BLaER1 treated with 17β-estradiol and CSF1 and Interleukin-3, amounts not matched to agents 10 nM and 100 nM (cell line): Measurements from ENCODE around the gene ARRB1.

Experiments used
- H3K27ac ChIP-seq, 11 experiments: shearing (Covaris generic); formaldehyde crosslinking; 2 replicates each; pipeline ENCODE4 v1.8.1; 2022
- H3K27me3 ChIP-seq, 11 experiments: shearing (Covaris generic); formaldehyde crosslinking; 2 replicates each; pipeline ENCODE4 v1.8.1; 2022
- H3K36me3 ChIP-seq, 11 experiments: shearing (Covaris generic); formaldehyde crosslinking; 2 replicates each; pipeline ENCODE4 v1.8.1; 2022
- H3K4me1 ChIP-seq, 10 experiments: shearing (Covaris generic); formaldehyde crosslinking; 2 replicates each; pipeline ENCODE4 v1.8.1; 2022
- H3K4me2 ChIP-seq, 11 experiments: shearing (Covaris generic); formaldehyde crosslinking; 2 replicates each; pipeline ENCODE4 v1.8.1; 2022
- H3K4me3 ChIP-seq, 10 experiments: shearing (Covaris generic); formaldehyde crosslinking; 2 replicates each; pipeline ENCODE4 v1.8.1; 2022
- H3K9ac ChIP-seq, 11 experiments: shearing (Covaris generic); formaldehyde crosslinking; 2 replicates each; pipeline ENCODE4 v1.8.1; 2022
- H3K9me3 ChIP-seq, 11 experiments: shearing (Covaris generic); formaldehyde crosslinking; replicated peaks in 1 of 11; 2 replicates each; pipeline ENCODE4 v1.8.1; 2022
- H4K20me1 ChIP-seq, 11 experiments: shearing (Covaris generic); formaldehyde crosslinking; 2 replicates each; pipeline ENCODE4 v1.8.1; 2022
- Cebpa-rat ChIP-seq, 11 experiments: shearing (Covaris generic); IDR thresholded peaks; 2 replicates each; pipeline ENCODE4 v1.8.1; 2022

Gene ARRB1

DNA sequence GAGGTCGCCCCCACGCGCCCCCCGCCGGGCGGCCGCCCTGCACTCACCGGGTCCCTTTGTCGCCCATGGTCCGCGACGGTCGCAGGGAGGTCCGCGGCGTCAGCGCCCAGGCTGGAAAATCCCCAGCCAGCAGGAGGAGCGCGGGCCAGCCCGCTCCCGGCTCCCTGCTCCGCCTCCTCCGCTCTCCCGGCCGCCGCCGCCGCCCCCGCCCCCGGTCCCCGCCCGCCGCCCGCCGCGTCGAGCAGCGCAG lies at the start of gene ARRB1:
Gene ARRB1, minus strand, starts transcription at position 121 of the 250 bp plus-strand sequence. Its CDS starts 54 bp downstream, at position 67.
- TF ChIP-seq Cebpa-rat (IDR thresholded peaks at IDR 0.05): no peak
- H4K20me1 ChIP-seq: peaks cover 0 to 33% (median 18%) of the 10 kb centered on the region in 11 experiments; a peak in 12 of 22 replicates
- H3K4me1 ChIP-seq: peaks cover 58 to 67% (median 64%) of the 10 kb centered on the region in 10 experiments
- H3K36me3 ChIP-seq: peaks cover 0 to 28% (median 14%) of the 10 kb centered on the region in 11 experiments; a peak in 10 of 22 replicates
- H3K9ac ChIP-seq: peak within 1 kb of the TSS; percentile 88 to 93 (median 90)
- peak within 1 kb of the TSS; percentile 94 to 100 (median 97) for H3K4me2 ChIP-seq
- H3K27me3 ChIP-seq: no peaks in the 10 kb centered on the region
- peak within 1 kb of the TSS; percentile 79 to 97 (median 90) for H3K27ac ChIP-seq
- H3K9me3 ChIP-seq: no peaks in the 10 kb centered on the region
- peak within 1 kb of the TSS; percentile 74 to 95 (median 82) for H3K4me3 ChIP-seq

GRCh38 chr11:75400146-75400865 lies 48.8 kb upstream of the ARRB1 start:
- Histone ChIP-seq H3K36me3 (peaks cover 49 to 53% (median 52%) of the 10 kb centered on the region in 11 experiments), H4K20me1 (peaks cover 52 to 59% (median 56%) of the 10 kb centered on the region in 11 experiments), H3K4me3 (peak overlapping the region; percentile 83 to 94 (median 86)), H3K4me2 (peak overlapping the region; percentile 87 to 98 (median 97)), H3K9me3 (no peaks in the 10 kb centered on the region), H3K27ac (peak overlapping the region; percentile 91 to 98 (median 95)), H3K4me1 (peaks cover 56 to 71% (median 66%) of the 10 kb centered on the region in 10 experiments), H3K9ac (peak overlapping the region; percentile 88 to 99 (median 96)), H3K27me3 (no peaks in the 10 kb centered on the region)
- no peak for TF ChIP-seq Cebpa-rat (IDR thresholded peaks at IDR 0.05)

DNA sequence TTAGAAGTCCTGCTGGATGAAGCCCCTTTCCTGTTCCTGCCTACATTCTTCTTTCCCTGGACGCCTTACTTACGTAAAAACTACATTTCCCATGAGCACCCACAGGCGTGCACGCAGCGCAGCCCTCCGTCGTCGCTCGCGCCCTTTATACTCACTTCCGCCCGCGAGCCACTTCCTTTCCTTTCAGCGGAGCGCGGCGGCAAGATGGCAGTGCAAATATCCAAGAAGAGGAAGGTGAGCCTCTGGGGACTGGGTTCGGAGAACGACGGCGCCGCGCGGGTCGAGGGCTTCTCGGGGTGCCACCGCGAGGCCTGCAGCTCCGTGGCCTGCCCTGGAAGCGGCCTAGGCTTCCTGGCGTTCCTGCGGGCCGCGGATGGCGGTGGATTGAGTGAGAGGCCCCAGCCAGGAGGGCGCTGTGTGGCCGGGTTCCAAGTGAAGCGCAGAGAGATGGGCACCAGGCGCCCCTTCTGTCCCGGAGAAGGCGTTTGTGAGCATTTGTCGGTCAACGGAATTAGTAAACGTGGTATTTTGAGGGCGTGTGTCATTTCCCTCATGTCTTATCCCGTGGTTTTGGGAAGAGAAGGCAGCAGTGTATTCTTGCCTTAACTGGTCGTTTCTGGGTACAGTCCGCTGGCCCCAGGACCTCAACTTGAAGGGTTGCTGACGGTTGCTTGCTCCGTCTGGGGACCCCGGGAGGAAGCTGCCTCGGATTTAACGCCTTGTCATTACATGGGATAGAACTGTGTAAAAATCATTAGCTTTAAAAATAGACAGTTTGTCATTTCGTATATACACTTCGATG lies 48.1 kb upstream of the ARRB1 start, which contains the start of gene RPS3:
Gene RPS3, plus strand, starts transcription at position 175 of the 802 bp plus-strand sequence. Its CDS starts 30 bp downstream, at position 205.
- Histone ChIP-seq H3K36me3 (peaks cover 41 to 46% (median 44%) of the 10 kb centered on the region in 11 experiments), H3K27ac (peak within 1 kb of the TSS; percentile 91 to 98 (median 95)), H3K4me2 (peak within 1 kb of the TSS; percentile 87 to 98 (median 97)), H3K4me1 (peaks cover 50 to 73% (median 69%) of the 10 kb centered on the region in 10 experiments), H4K20me1 (peaks cover 44 to 51% (median 48%) of the 10 kb centered on the region in 11 experiments), H3K4me3 (peak within 1 kb of the TSS; percentile 83 to 94 (median 86)), H3K9me3 (no peaks in the 10 kb centered on the region), H3K27me3 (no peaks in the 10 kb centered on the region), H3K9ac (peak within 1 kb of the TSS; percentile 88 to 99 (median 96))
- TF ChIP-seq Cebpa-rat (IDR thresholded peaks at IDR 0.05): no peak

DNA sequence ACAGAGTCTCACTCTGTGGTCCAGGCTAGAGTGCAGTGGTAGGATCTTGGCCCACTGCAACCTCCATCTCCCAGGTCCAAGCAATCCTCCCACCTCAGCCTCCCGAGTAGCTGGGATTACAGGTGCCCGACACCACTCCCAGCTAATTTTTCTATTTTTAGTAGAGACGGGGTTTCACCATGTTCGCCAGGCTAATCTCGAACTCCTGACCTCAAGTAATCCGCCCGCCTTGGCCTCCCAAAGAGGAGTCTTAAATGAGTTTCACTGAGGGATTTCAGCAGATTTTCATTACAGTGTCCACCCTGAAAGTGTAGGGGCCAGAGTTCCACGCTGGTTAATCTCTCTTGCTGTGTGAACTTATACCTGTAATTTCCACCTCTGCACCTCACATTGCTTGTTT lies 47.4 kb upstream of the ARRB1 start:
- Histone ChIP-seq H3K4me1 (peaks cover 43 to 71% (median 65%) of the 10 kb centered on the region in 10 experiments), H3K27ac (peak overlapping the region in 10 of 11 experiments; percentile 12 to 98 (median 95); a peak in 17 of 22 replicates), H3K27me3 (no peaks in the 10 kb centered on the region), H3K36me3 (peaks cover 35 to 39% (median 38%) of the 10 kb centered on the region in 11 experiments), H4K20me1 (peaks cover 38 to 45% (median 42%) of the 10 kb centered on the region in 11 experiments), H3K4me2 (peak overlapping the region; percentile 52 to 89 (median 84)), H3K9me3 (no peaks in the 10 kb centered on the region), H3K4me3 (peak overlapping the region in 5 of 10 experiments; percentile 22 to 86 (median 84); a peak in 9 of 20 replicates), H3K9ac (peak overlapping the region in 6 of 11 experiments; percentile 44 to 97 (median 92); a peak in 8 of 22 replicates)
- TF ChIP-seq Cebpa-rat (IDR thresholded peaks at IDR 0.05): no peak

DNA sequence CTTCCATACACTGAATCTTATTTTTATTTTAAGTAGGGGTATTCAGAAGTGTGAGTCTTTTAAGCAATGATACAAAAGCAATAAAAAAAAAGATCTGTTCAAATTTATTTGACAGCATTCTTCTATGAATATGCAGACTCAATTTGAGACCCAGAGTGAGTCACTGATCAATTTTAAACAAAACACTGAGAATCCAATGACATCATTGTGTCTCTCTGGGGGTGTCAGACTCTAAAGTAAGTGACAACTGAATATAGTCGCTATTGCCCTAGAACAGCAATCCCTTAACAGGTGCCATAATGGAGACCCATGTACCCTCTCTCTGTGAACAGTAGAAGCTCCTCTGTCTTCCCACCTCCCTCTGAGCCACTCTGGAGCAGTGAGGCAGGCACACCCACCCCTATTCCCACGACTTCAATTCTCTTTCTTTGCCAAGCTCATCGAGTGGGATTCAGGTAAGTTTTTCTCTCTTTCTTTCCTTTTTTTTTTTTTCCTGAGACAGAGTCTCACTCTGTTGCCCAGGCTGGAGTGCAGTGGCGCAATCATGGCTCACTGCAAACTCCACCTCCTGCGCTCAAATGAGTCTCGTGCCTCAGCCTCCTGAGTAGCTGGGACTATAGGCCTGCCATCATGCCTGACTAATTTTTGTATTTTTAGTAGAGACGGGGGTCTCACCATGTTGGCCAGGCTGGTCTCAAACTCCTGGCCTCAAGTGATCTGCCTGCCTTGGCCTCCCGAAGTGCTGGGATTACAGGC lies 42.8 kb upstream of the ARRB1 start:
- TF ChIP-seq Cebpa-rat (IDR thresholded peaks at IDR 0.05): no peak
- Histone ChIP-seq H3K4me3 (no peak overlapping the region), H3K4me1 (peaks cover 8 to 37% (median 32%) of the 10 kb centered on the region in 10 experiments), H3K27ac (peak overlapping the region in 1 of 11 experiments; percentile 40; a peak in 1 of 22 replicates), H3K9me3 (no peaks in the 10 kb centered on the region), H3K9ac (no peak overlapping the region), H3K4me2 (peak overlapping the region in 6 of 11 experiments; percentile 8 to 71 (median 60); a peak in 7 of 22 replicates), H3K36me3 (no peaks in the 10 kb centered on the region), H3K27me3 (no peaks in the 10 kb centered on the region), H4K20me1 (no peaks in the 10 kb centered on the region)

DNA sequence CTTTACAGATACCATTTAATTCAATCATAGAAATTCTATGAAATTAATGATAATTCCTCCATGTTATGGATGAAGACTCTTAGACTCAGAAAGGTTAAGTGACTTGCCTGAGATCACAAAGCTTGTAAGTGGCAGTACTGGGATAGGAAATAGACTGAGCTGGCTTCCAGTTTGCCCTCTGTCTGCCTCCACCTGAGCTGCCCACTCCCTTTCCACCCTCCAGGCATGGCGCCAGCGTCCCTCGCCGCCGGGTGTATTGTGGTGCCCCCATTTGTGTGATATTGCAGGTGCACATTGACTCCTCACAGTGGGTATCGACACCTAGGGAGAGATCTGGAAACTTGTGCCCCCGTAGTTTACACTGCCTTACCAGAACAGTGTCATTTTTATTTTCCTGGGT lies 38.5 kb upstream of the ARRB1 start:
- Histone ChIP-seq H4K20me1 (no peaks in the 10 kb centered on the region), H3K27ac (no peak overlapping the region), H3K36me3 (no peaks in the 10 kb centered on the region), H3K4me3 (no peak overlapping the region), H3K4me1 (peaks cover 3 to 17% (median 10%) of the 10 kb centered on the region in 10 experiments; a peak in 17 of 20 replicates), H3K27me3 (no peaks in the 10 kb centered on the region), H3K4me2 (no peak overlapping the region), H3K9me3 (no peaks in the 10 kb centered on the region), H3K9ac (no peak overlapping the region)
- TF ChIP-seq Cebpa-rat (IDR thresholded peaks at IDR 0.05): no peak

GRCh38 chr11:75389276-75389605 lies 37.8 kb upstream of the ARRB1 start:
- Histone ChIP-seq H3K9me3 (no peaks in the 10 kb centered on the region), H4K20me1 (no peaks in the 10 kb centered on the region), H3K36me3 (no peaks in the 10 kb centered on the region), H3K4me3 (no peak overlapping the region), H3K27me3 (no peaks in the 10 kb centered on the region), H3K4me1 (peaks cover 6 to 15% (median 12%) of the 10 kb centered on the region in 10 experiments), H3K4me2 (peak overlapping the region in 1 of 11 experiments; percentile 25; a peak in 2 of 22 replicates), H3K27ac (no peak overlapping the region), H3K9ac (no peak overlapping the region)
- no peak for TF ChIP-seq Cebpa-rat (IDR thresholded peaks at IDR 0.05)
